DND-41 (cell line): Measurements from ENCODE around the gene HS3ST5.

Experiments
- CTCF ChIP-seq: IDR thresholded peaks from 2 replicates; pipeline ENCODE4 v1.5.1; 2012; ENCODE audit warnings: borderline replicate concordance, low read length, moderate library complexity, mild to moderate bottlenecking; ENCODE audit not compliant: poor library complexity, severe bottlenecking; ENCODE audit errors: extremely low read depth
- EZH2 ChIP-seq: IDR thresholded peaks from 3 replicates; pipeline ENCODE4 v1.6.1; 2012; ENCODE audit warnings: borderline replicate concordance, low read depth, mild to moderate bottlenecking, moderate library complexity, low read length, inconsistent platforms; ENCODE audit not compliant: severe bottlenecking

GRCh38 chr6:114068771-114069170 is 274.1 kb downstream of the HS3ST5 start:
- TF ChIP-seq EZH2 (no peak), CTCF (no peak)
